ENCODE data around the gene TICAM2.

TICAM2 gene

DNA sequence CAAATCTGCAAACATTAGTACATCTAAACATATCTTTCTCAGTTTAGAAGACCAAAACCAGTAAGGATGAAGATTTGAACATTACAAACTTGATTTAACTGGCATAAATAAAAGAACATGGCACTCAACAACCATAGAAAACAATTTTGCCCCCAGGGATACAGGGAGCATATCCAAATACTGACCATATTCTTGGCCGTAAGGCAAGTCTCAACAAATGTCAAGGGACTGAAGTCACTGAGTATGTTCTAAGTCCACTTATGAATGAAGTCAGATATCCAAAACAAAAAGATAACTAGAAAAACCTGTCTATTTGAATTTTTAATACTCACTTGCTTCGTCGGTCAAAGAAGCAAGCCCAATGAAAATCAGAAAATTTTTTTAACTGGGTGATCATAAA is 71.9 kb downstream of the TICAM2 start:
- DNase-seq: no peak
